Psoas muscle (tissue), 8 donors: ENCODE results near the gene ETF1. TPM values are rescaled to one million over a fixed set of nuclear protein-coding genes. Genes with fewer than 3 reads are reported as not detected.
A peak's percentile ranks its signal among the peaks of the same experiment; 100 is the strongest.

Experiments
- ATAC-seq, 4 donors: fragments of 200-7000 bp; cut with Tn5 transposase; one replicate each; pipeline ENCODE4 v1.9.1; 2020; ENCODE audit warnings: moderate library complexity in 3 of 4, mild to moderate bottlenecking in 2 of 4
- DNase-seq, 2 donors: peaks; one replicate each; pipeline ENCODE4 v3.0.0-alpha.2; 2020
- H3K27ac ChIP-seq: fragments of 200-600 bp; one replicate; pipeline ENCODE4 v1.8.0; 2022
- H3K27me3 ChIP-seq, 3 donors: fragments of 200-600 bp in 1 of 3; one replicate each; pipeline versions ENCODE4 v1.6.1 to v1.8.0; 2013 to 2022; ENCODE audit warnings: low read length in 2 of 3, mild to moderate bottlenecking in 2 of 3, moderate library complexity in 1 of 3; ENCODE audit not compliant: insufficient read depth in 3 of 3
- H3K36me3 ChIP-seq, 2 donors: fragments of 200-600 bp in 1 of 2; one replicate each; pipeline versions ENCODE4 v1.6.1 to v1.8.0; 2013 to 2022; ENCODE audit warnings: low read depth in 1 of 2, mild to moderate bottlenecking in 1 of 2, moderate library complexity in 1 of 2; ENCODE audit not compliant: insufficient read depth in 1 of 2
- H3K4me1 ChIP-seq: fragments of 200-600 bp; one replicate; pipeline ENCODE4 v1.8.0; 2022
- H3K4me3 ChIP-seq: fragments of 200-600 bp; one replicate; pipeline ENCODE4 v1.8.0; 2022; ENCODE audit warnings: mild to moderate bottlenecking
- H3K9me3 ChIP-seq: fragments of 200-600 bp; one replicate; pipeline ENCODE4 v1.8.0; 2022
- CTCF ChIP-seq: fragments of 200-600 bp; IDR thresholded peaks from one replicate; pipeline ENCODE4 v1.8.0; 2022; ENCODE audit warnings: antibody characterized with exemption
- WGBS, 3 donors: extraction: QIAGEN DNeasy Blood & Tissue Kit; methylation state at CpG; one replicate each; pipeline versions ENCODE4 v1.1.6 to v1.1.7; 2013; 5-methylcytosine and 5-hydroxymethylcytosine counted together
- intact Hi-C, 2 donors: fragments of 100-400 bp; cut with DNase I; formaldehyde crosslinking; loops; one replicate each; pipeline versions ENCODE4 v1.11.0 to v1.14.2; 2022
- polyA plus RNA-seq, 3 donors: library from polyadenylated mRNA; stranded (reverse); fragments of 200-250 nt; gene quantifications; one replicate each; pipeline ENCODE4 v1.2.3, GENCODE V29; 2013
- total RNA-seq, 4 donors: library from RNA; stranded (reverse); fragmentation: NEBNext Ultra II Directional in 2 of 4; extraction: Animal tissue kit (Norgen Biotek cat#: 25700) in 2 of 4; gene quantifications; one replicate each; pipeline versions ENCODE4 v1.2.1 to v1.2.4, GENCODE V29; 2021 to 2023
- donor health status: healthy with polysubstance abuse.
- donor health status: DM: no; HTN: no; CAD: no; lungs with moderate emphysema.
- donor health status: Bipolar disorder and iron deficiency.
- donor health status: healthy.
- donor health status: DM: yes; HTN: yes; CAD: no.
- donor health status: DM: no; HTN: no; CAD: no.
- donor health status: DM: no; HTN: no; CAD: no.
- donor health status: DM: yes; HTN: yes; CAD: no.

ETF1 gene
- total and polyA plus RNA-seq, 7 donors: 72.3 to 212 (median 153) TPM

- Histone ChIP-seq H3K36me3 (peaks cover 33 to 83% of the 10 kb centered on the region in 2 donors), H3K9me3 (no peaks in the 10 kb centered on the region), H3K4me1 (peaks cover 36% of the 10 kb centered on the region), H3K4me3 (no peak overlapping the region), H3K27ac (peak overlapping the region; percentile 30), H3K27me3 (no peaks in the 10 kb centered on the region)
- intact Hi-C loops: loop anchor here in 1 of 2 donors (10.0 kb wide), 1 partner anchor 764 kb away; no protein-coding TSS in a partner anchor
- 95 to 97% (median 96%) methylated on average over 9 of the region's 9 CpGs for WGBS, 3 donors
- no peak for TF ChIP-seq CTCF
- ATAC-seq (no peak), DNase-seq (no peak)
Observed at GRCh38 chr5:138570871-138571270, 27.8 kb upstream of the ETF1 start.

DNA sequence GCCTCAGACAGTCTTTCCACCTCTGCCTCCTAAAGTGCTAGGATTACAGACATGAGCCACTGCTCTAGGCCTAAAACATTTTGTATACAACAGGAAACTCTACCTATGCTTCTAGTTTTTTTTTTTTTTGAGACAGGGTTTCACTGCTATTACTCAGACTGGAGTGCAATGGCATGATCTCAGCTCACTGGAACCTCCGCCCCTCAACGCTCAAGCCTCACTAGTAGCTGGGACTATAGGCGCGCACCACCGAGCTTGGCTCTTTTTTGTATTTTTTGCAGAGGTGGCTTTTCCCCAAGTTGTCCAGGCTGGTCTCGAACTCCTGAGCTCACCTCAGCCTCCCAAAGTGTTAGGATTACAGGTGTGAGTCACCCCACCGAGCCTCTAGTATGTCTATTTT is 26.7 kb upstream of the ETF1 start:
- DNase-seq (no peak), ATAC-seq (peak; percentile 28 to 42 (median 36))
- intact Hi-C loops: loop anchor here (1.0 to 10.0 kb wide), 2 partner anchors 32 to 765 kb away; no protein-coding TSS in a partner anchor
- Histone ChIP-seq H3K36me3 (peaks cover 41 to 93% of the 10 kb centered on the region in 2 donors), H3K27me3 (no peaks in the 10 kb centered on the region), H3K27ac (peak overlapping the region; percentile 30), H3K4me3 (no peak overlapping the region), H3K9me3 (no peaks in the 10 kb centered on the region), H3K4me1 (peaks cover 36% of the 10 kb centered on the region)
- WGBS, 3 donors: 82 to 91% (median 87%) methylated on average over 7 of the region's 7 CpGs
- no peak for TF ChIP-seq CTCF

- DNase-seq (no peak), ATAC-seq (peak in 1 of 4 donors; percentile 21)
- Histone ChIP-seq H3K27ac (no peak overlapping the region), H3K36me3 (peaks cover 38 to 100% of the 10 kb centered on the region in 2 donors), H3K27me3 (no peaks in the 10 kb centered on the region), H3K9me3 (no peaks in the 10 kb centered on the region), H3K4me3 (no peak overlapping the region), H3K4me1 (peaks cover 27% of the 10 kb centered on the region)
- 87 to 89% (median 87%) methylated on average over 16 of the region's 16 CpGs for WGBS, 3 donors
- intact Hi-C loops: no loop called here
- TF ChIP-seq CTCF: no peak
Observed at GRCh38 chr5:138568061-138568824, 25.2 kb upstream of the ETF1 start.

DNA sequence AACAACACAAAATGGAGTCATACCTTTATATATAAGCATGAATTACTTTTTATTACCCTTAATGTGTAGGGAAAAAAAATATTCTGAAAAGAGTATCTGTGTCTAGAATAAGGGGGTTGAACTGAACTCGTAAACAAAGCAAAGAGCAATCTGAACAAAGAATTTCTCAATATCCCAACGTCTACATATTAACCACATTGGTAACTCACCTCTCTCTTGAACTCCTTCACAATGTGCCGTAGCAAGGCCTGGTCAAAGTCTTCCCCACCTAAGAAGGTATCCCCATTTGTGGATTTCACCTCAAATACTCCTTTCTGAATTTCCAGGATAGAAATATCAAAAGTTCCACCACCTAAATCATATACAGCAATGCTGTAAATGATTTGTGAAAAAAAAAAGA is 23.8 kb upstream of the ETF1 start:
- no peak for ATAC-seq
- 85 to 91% (median 90%) methylated on average over 3 of the region's 3 CpGs for whole genome bisulfite sequencing, 3 donors

More for the DNA sequence above, 23.8 kb upstream of the ETF1 start:
- no peaks in the 10 kb centered on the region for H3K27me3 ChIP-seq
- peaks cover 17% of the 10 kb centered on the region for H3K4me1 ChIP-seq
- DNase-seq: no peak
- TF ChIP-seq CTCF: no peak
- H3K36me3 ChIP-seq: peaks cover 31 to 96% of the 10 kb centered on the region in 2 donors
- H3K27ac ChIP-seq: no peak overlapping the region
- intact Hi-C loops: no loop called here
- H3K4me3 ChIP-seq: no peak overlapping the region
- H3K9me3 ChIP-seq: no peaks in the 10 kb centered on the region
